Stomach (tissue), 4 donors: ENCODE results near the gene SFXN4.

Experiments
- CTCF ChIP-seq, 7 experiments: fragments of 450-650 bp in 4 of 7; fragments of 200-600 bp in 3 of 7; sonication (generic) in 3 of 7; IDR thresholded peaks; one replicate each; pipeline ENCODE4 v1.5.1; 2016 to 2019; ENCODE audit warnings: antibody characterized with exemption in 7 of 7, control low read depth in 2 of 7, mild to moderate bottlenecking in 1 of 7
- EP300 ChIP-seq: sonication (generic); formaldehyde crosslinking; IDR thresholded peaks from one replicate; pipeline ENCODE4 v1.6.1; 2017; ENCODE audit warnings: antibody characterized with exemption
- POLR2A ChIP-seq, 4 donors: fragments of 450-650 bp; IDR thresholded peaks; one replicate each; pipeline ENCODE4 v1.6.1; 2016; ENCODE audit warnings: antibody characterized with exemption in 4 of 4, control low read depth in 2 of 4, mild to moderate bottlenecking in 1 of 4, moderate library complexity in 1 of 4
- POLR2AphosphoS5 ChIP-seq, 3 donors: sonication (generic); formaldehyde crosslinking; IDR thresholded peaks; one replicate each; pipeline ENCODE4 v1.6.1; 2016; ENCODE audit warnings: antibody characterized with exemption in 3 of 3

GRCh38 chr10:119129721-119130120 lies 35.8 kb downstream of the SFXN4 start:
- TF ChIP-seq CTCF (IDR thresholded peaks at IDR 0.05) (no peak), POLR2AphosphoS5 (IDR thresholded peaks at IDR 0.05) (no peak), POLR2A (IDR thresholded peaks at IDR 0.05) (no peak), EP300 (no peak)
